GM18519 (cell line): ENCODE data around the gene ITPKA.

Experiments used
- ATAC-seq: cut with Tn5 transposase; IDR thresholded peaks from one replicate; pipeline ENCODE4 v1.9.1; 2021; ENCODE audit warnings: mild to moderate bottlenecking, moderate library complexity; ENCODE audit not compliant: unreplicated experiment, low FRiP score

The ITPKA gene

DNA sequence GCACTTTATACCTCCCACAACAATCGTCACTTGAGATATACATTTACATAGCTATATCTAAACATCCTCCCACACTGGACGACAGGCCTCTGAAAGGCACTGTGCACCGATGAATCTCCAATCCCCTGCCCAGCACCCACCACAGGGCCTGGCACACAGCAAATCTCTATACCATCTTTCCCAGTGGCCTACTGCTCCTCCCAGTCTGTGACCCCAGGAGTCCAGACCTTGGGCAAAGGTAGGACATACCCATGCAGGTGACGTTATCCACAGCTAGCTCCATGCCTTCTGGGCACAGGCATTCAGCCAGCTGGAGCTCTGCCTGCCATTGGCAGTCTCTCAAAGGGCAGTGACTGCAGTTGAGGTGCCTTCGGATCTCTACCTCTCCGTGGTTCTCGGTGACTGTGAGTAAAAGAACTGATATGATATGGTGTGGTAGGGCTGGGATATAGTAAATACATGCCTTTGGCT, 14.2 kb downstream of the ITPKA start:
- no peak for ATAC-seq

DNA sequence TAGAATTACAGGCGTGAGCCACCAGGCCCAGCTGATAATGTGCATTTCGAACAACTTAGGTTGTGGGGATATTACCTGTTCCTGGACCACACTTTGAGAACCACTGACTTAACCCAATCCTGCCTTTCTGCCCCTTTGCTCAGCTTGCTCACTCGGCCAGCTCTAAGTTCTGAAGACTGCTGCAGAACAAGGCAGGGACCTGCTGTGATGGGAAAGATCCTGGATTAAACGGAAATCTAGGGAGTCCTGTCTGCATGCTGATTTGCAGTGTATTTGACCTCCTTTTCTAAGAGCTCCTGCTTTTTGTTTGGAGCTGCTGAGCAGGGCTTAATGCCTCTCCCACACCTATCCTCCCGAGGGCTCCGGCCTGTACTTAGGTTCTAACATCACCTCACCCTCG, 17.1 kb downstream of the ITPKA start:
- ATAC-seq = no peak

DNA sequence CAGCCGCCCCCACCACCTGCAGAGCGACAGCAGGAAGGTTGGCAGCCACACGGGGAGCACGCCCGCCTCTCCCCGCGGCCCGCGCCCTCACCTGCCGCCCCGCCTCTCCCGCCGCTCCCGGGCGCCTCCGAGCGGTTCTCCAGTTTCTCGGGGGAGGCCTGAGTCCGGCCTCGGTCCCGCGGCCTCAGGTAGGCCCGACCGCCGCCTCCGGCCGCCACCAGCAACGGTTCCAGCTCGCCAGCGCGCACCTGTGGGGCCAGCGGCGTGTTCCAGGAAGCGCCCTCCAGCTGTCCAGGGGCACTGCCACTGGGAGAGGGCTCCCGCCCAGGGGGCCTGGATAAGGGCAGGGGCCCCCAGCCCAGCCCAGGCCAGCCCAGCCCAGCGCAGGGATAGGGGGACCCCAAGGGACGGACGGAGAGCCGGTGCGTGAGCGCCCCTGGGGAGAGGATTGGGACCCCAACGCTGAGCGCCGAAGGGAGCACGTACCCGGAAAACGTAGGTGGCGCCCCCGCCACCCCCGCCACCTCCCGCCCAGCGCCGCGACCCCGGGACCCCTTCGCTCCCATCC, 17.7 kb downstream of the ITPKA start:
- no peak for ATAC-seq

- no peak for ATAC-seq
These were observed 18.3 kb downstream of the ITPKA start for GRCh38 chr15:41511899-41512369.

DNA sequence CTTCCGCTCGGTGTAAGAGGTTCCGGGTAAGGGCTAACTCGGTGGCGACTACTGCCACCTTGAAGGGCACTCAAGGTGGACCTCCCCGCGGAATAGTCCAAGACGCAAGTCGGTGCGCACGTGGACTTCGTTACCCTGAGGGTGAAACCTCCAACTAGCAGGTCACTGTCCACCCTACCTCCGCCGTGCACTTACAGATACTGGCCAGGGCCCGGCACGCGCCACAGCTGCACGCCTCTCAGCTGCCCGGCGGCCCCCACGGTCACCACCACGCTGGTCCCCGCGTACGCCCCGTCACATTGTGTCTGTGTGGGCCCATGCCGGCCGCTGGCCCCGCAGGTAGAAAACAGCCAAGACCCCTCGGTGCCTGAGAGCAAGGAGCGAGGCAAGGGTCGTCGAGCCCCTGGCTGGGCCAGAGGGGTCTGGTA, 18.9 kb downstream of the ITPKA start:
- ATAC-seq = no peak

DNA sequence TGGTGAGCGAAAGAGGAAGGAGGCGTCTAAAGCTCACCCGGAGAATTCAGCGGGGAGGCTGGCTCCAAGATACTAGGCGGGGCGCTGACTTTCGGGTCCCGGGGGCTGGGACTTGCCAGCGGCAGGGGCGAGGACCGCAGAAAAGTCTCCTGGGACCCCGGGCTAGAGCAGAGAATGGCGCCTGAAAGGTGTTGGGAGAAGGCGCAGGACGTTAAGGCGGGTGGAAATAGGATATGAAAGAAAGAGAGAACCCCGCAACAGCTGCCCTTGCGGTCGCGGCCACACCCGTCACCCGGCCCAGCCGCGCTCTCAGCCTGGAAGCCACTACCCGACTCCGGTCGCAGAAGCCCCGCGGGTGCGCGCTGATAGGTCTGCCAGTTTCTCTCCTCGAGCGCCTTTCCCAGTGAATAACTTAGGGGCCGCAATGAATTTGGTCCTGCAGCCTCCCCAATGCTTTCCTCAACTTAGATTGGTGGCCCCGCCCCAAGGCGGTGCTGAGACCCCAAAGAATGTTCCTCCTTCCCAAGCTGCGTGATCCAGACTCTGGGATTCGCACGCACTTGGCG, 19.3 kb downstream of the ITPKA start:
- no peak for ATAC-seq

DNA sequence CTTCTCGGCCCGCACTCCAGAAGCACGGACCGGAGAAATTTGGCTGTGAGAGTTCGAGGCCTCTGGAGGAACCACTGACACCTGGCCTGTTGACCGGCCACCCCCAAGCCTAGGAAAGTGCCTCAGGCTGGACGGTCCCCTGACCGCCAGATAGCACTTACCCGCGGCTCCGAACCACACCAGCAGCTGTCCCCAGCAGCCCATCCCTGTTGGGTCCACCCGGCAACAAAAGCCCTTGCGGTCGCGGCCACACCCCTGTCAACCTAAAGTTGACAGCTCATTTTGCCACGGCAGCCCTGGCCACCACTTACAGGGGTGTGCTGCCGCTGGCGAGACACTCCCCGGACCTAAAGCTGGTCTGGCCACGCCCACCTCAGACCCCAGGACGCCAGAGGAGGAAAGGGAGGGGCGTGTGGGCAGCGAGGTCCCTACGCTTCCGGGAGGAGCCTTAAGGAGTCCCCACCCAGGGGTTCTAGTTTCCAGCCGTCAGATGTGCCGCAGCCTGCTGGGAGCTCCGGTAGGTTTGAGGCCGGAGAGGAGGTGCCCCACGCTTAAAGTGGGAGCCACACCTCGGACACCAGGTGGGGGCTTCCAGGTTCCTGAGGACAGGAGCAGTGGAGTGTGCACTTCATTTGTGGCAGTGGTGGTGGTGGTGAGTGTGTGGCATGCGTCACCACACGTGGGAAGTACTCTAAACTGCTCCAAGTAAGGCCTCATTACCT, 20.0 kb downstream of the ITPKA start, which contains the start of gene LTK:
Gene LTK (minus strand): TSS at position 322 of the 722 bp plus-strand sequence. CDS start 118 bp downstream, at position 204.
- no peak for ATAC-seq

- ATAC-seq = no peak
These were observed 24.3 kb downstream of the ITPKA start for GRCh38 chr15:41517895-41518449.

DNA sequence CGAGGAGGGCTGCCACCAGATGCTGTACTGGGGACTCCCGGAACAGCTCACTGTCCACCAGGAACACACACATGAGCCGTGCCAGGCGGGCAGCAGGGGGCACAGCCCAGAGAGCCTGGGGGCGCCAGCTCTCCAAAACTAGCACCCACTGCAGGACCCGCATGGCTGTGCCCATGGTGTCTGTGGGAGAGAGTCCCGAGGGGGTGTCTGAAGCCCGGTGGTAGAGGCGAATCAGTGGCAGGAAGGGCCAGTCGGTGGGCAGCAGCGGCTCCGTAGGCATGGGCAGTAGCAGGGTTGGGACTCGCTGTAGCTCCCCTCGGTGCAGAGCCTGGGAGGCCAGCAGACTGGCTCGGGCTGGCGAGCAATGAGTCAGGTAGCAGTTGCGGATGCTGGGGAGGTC, 27.0 kb downstream of the ITPKA start:
- no peak for ATAC-seq

DNA sequence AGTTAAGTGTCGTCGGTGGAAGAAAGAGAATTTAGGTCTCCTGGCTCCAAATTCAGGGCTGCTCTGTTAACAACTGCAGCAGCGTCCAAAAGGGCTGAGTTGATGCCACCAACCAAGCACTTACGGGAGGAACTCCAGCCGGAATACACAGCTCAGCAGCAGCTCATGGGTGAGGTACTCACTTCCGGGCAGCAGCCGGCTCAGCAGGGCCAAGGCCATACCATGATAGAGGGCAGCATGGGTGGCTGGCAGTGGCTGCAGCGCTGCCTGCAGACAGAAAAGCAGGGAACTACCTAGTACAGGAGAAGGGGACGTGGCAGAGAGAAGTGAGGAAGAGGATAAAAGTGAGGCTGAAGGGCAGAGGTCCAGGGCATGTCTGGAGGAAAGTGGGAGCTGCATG, 27.9 kb downstream of the ITPKA start:
- no peak for ATAC-seq

- ATAC-seq = no peak
These were observed 29.4 kb downstream of the ITPKA start for GRCh38 chr15:41523097-41523496.

GRCh38 chr15:41530363-41530956, 36.8 kb downstream of the ITPKA start:
- no peak for ATAC-seq

DNA sequence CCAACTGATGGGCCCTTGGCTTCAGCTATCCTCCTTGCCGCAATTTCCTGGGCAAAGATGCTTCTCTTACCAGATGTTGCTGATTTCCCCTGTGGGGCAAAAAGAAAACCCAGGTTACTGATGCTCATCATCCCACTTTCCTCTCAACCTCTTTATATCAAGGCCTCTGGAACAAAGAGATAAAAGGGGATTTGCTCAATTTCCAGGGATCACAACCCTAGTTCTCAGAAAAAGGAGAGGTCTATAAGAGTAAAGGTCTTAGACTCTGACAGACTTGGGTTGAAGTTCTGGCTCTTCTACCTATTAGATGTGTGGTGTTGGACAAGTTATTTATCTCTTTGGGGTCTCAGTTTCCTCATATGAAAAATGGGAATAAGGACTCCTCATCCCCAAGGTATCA, 41.9 kb downstream of the ITPKA start:
- no peak for ATAC-seq

- no peak for ATAC-seq
These were observed 43.2 kb downstream of the ITPKA start for GRCh38 chr15:41536866-41537265.

DNA sequence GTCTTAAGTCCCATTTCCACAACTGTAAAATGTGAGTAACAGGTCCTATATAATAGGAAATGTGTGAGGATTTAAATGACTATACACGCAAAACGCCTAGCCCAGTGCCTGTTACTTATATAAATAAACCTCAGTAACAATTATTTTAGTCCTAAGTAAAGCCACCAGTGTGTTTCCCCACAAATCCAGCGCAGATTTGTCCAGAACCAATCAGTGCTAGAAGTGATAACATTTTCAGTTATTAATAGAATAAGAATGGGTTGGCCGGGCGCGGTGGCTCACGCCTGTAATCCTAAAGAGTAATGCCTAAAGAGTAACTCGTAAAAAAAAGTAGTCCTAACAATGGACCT, 49.8 kb downstream of the ITPKA start:
- no peak for ATAC-seq

DNA sequence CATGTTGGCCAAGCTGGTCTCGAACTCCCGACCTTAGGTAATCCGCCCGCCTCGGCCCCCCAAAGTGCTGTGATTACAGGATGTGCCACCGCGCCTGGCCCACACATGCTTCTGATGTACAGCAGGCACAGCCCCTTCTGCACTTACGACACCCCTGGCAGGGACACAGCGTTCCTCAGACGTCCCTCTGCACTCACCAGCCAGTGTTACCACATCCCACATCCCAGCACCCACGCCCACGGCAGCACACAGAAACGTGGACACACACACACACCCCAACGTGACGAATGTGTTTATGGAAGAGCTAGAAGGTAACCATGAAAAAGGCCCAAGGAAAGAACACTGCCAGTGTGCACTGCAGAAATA, 51.0 kb downstream of the ITPKA start:
- no peak for ATAC-seq

DNA sequence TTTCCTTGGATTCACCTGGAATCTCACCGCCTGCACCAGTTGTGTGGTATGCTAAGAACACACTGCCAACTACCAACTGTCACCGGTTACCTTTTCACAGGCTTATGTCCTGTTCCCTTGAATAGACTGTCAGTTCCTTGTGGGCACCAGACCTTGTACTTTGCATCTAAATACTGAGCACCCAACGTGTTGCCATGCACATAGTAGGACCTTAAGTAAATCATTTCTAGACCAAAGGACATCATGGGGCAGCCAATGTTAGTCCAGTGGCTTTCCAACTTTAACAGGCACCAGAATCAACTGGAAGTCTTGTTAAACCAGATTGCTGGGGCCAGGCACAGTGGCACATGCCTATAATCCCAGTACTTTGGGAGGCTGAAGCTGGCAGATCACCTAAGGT, 51.5 kb downstream of the ITPKA start:
- no peak for ATAC-seq

DNA sequence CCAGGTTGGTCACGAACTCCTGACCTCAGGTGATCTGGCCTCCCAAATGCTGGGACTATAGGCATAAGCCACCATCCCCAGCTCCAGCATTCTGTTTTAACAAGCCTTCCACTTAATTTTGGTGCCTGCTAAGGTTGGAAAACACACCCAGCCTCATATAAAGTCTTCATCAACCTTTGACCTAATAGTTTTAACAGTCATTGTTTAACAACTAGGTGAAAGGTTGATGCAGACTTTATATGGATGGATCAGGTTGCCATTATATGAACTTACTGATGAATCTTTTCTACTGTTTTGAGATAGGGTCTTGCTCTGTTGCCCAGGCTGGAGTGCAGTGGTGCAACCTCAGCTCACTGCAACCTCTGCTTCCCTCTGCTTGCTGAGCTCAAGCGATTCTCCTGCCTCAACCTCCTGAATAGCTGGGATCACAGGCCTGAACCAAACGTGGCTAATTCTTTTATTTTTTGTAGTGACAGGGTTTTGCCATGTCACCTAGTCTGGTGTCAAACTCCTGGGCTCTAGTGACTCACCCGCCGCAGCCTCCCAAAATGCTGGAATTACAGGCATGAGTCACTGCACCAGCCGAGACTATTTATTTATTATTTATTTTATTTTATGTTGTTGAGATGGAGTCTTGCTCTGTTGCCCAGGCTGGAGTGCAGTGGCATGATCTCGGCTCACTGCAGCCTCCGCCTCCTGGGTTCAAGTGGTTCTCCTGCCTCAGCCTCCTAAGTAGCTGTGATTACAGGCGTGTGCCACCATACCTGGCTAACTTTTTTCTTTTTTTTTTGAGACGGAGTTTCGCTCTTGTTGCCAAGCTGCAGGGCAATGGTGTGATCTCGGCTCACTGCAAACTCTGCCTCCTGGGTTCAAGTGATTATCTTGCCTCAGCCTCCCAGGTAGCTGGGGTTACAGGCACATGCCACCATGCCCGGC, 53.4 kb downstream of the ITPKA start:
- no peak for ATAC-seq

GRCh38 chr15:41550066-41550775, 56.5 kb downstream of the ITPKA start:
- ATAC-seq = no peak
